ENCODE data around the gene NRDC.
"Not testable (repeated sequence)": the region's sequence is repeated elsewhere in the genome, so short reads cannot be mapped to it uniquely, and the experiment has no call there.

The NRDC gene

DNA sequence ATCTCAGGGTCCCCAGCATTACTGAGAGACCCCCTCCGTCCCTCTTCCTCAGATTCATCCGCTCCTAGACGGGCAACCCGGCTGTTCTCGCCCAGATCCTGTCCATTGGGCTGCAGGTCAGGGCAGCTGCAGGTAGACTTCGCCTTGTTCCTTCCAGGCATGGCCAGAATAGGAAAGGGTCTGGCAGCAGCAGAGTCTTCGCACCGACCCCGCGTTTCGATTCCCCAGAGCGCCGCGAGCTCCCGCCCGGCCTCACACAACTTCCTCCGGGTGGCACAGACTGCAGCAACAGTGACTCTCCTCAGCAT, 265 bp downstream of the NRDC start:
- no peak for TF ChIP-seq CTCF (IDR thresholded peaks at IDR 0.05; ENCODE audit: insufficient read depth, missing control alignments)
- FAIRE-seq (no peak), DNase-seq (ENCODE audit: insufficient read length, low spot score) (no peak)

DNA sequence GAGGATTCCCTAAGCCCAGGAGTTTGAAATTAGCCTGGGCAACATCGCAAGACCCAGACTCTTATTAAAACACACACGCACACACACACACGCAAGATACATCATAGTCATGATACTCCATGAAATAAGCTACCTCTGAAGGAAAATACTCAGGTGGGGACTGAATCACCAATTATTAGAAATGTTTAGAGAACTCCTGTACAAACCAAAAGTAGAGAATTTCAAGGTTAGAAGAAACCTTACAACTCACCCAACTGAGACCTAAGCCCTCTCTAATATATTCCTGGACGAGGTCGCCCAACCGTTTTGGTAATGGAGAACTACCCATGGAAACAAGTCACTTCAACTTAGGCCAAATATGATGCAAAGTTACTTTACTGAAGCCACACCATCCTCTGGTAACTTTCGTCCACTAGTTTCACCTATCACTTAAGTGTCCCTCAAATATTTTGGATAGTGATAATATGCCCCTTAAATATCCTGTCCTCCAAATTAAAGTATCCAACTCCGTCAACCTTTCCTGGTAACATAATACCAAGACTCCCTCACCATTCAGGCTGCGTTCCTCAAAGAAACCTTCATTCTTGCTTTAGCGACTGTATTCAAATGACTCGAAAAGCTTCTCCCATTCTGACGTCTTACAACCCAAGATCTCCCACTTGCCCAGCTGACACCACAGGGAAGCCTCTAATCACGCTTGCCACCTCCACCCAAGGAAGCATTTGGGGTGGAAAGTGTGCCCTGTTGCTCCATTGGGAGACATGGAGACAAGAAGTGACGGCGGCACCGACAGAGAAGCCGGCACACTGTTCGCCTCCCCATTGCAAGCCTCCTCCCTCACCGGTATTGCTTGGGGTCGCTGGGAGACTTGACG, 856 bp downstream of the NRDC start:
- FAIRE-seq (no peak), DNase-seq (ENCODE audit: insufficient read length, low spot score) (no peak)
- no peak for TF ChIP-seq CTCF (IDR thresholded peaks at IDR 0.05; ENCODE audit: insufficient read depth, missing control alignments)

DNA sequence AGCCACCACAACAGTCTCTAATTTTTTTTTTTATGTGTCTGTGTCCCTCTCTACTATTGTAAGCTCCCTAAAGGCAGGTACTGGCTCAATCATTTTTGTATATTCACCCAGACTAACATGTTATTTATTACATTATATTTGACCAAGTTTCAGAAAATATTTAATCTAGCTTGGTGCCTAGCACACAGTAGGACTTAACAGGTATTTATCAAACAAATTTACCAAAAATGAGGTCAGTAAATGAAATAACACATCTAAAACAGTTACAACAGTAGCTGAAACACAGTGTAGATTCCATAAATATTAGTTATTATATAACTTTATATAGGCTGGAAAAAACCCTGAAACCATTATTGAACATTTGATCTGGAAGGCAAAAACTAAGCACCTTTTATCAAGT, 2.7 kb downstream of the NRDC start:
- no peak for TF ChIP-seq CTCF (IDR thresholded peaks at IDR 0.05; ENCODE audit: insufficient read depth, missing control alignments)
- DNase-seq (ENCODE audit: insufficient read length, low spot score) (no peak), FAIRE-seq (no peak)

GRCh38 chr1:51875291-51875772, 3.2 kb downstream of the NRDC start:
- TF ChIP-seq CTCF (IDR thresholded peaks at IDR 0.05; ENCODE audit: insufficient read depth, missing control alignments) = no peak
- DNase-seq (ENCODE audit: insufficient read length, low spot score) = no peak
- FAIRE-seq = no peak

GRCh38 chr1:51873270-51873669, 5.3 kb downstream of the NRDC start:
- DNase-seq (ENCODE audit: insufficient read length, low spot score); FAIRE-seq: not testable (repeated sequence)

DNA sequence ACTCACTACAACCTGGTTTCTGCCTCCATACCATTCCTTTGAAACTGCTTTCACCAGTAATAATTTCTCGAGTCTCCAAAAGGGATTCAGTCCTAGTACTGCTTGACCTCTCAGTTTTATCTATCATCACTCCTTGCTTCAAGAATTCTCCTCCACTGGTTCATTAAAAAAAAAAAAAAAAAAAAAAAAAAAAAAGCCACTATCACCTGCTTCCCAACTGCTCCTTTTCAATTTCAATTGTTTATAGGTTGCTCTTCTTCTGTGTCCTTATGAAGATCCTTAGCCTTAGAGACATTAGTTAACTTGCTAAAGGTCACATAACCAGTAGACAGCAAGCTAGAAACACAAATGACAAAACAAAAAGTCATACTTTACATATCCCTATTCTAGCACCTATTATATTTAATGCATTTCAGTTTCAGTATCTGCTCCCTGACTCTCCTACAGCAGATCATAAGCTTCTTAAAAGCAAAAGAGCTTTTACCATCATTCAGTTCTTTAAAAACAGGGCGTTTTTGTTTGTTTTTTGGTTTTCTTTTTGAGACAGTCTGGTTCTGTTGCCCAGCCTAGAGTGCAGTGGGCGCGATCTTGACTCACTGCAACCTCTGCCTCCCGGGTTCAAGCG, 7.1 kb downstream of the NRDC start:
- DNase-seq (ENCODE audit: insufficient read length, low spot score) (no peak), FAIRE-seq (no peak)
- no peak for TF ChIP-seq CTCF (IDR thresholded peaks at IDR 0.05; ENCODE audit: insufficient read depth, missing control alignments)

DNA sequence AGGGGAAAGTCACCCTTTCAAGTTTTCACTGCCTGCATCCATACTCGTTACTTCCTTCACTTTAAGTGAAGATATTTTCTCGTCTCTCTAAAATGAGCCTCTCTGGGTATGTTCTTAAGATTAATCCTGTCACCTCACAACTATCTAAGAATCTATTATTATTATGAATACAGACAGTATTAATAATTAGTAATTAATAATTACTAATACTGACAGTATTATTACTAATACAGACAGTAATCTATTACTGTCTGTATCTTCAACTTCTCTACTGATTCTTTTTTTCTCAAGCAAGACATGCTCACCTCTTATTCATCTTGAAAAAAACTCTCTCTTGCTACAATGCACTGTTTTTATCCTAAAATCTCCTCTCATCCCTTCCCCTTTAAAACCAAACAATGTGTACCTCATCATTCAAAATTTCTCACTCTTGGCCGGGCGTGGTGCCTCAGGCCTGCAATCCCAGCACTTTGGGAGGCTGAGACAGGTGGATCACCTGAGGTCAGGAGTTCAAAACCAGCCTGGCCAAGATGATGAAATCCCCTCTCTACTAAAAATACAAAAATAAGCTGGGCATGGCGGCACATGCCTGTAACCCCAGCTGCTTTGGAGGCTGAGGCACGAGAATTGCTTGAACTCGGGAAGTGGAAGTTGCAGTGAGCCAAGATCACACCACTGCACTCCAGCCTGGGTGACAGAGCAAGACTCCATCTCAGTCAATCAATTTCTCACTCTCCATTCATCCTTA, 7.8 kb downstream of the NRDC start:
- DNase-seq (ENCODE audit: insufficient read length, low spot score) = no peak
- no peak for TF ChIP-seq CTCF (IDR thresholded peaks at IDR 0.05; ENCODE audit: insufficient read depth, missing control alignments)
- FAIRE-seq = no peak

Data from D721Med (cell line).